HEK293 (cell line): ENCODE measurements around the gene ACYP1.
"Not testable (repeated sequence)": the region's sequence is repeated elsewhere in the genome, so short reads cannot be mapped to it uniquely, and the experiment has no call there.

Source experiments
- CTCF ChIA-PET: fragments of 350-600 bp; formaldehyde crosslinking; extraction: SDS; loops from one replicate; lab custom pipeline; 2021; ENCODE audit warnings: antibody characterized with exemption; lab: Yijun Ruan, JAX
- POLR2A ChIA-PET: fragments of 300-600 bp; formaldehyde crosslinking; extraction: SDS; loops from one replicate; lab custom pipeline; 2020; ENCODE audit warnings: antibody characterized with exemption, inconsistent platforms; lab: Yijun Ruan, JAX
- H3K27ac ChIP-seq: fragments of 200-500 bp; sonication (Bioruptor generic); 2 replicates; pipeline ENCODE4 v1.5.1; 2014; ENCODE audit warnings: low read depth, low read length, control low read depth, inconsistent platforms; ENCODE audit errors: extremely low read depth
- H3K36me3 ChIP-seq, 2 experiments: fragments of 200-500 bp in 1 of 2; sonication (Bioruptor generic) in 1 of 2; 1 replicate in 1 of 2; 2 replicates in 1 of 2; pipeline ENCODE4 v1.5.1; 2014 to 2017; ENCODE audit warnings: inconsistent platforms in 2 of 2, low read length in 2 of 2; ENCODE audit not compliant: control insufficient read depth in 2 of 2, insufficient read depth in 1 of 2
- H3K4me1 ChIP-seq: fragments of 200-500 bp; sonication (Bioruptor generic); 2 replicates; pipeline ENCODE4 v1.5.1; 2014; ENCODE audit warnings: mild to moderate bottlenecking, low read length, inconsistent platforms; ENCODE audit not compliant: control insufficient read depth, insufficient read depth
- H3K4me3 ChIP-seq: 2 replicates; pipeline ENCODE4 v1.5.1; 2011; ENCODE audit warnings: low read depth, mild to moderate bottlenecking, control low read depth, low read length, moderate library complexity
- H3K9me3 ChIP-seq: fragments of 200-500 bp; sonication (Bioruptor generic); 2 replicates; pipeline ENCODE4 v1.5.1; 2014; ENCODE audit warnings: low read depth, low read length, inconsistent platforms; ENCODE audit not compliant: control insufficient read depth, insufficient read depth
- FEZF1 ChIP-seq: fragments of 450-650 bp; formaldehyde crosslinking; IDR thresholded peaks from 2 replicates; pipeline ENCODE4 v1.5.1; 2016; ENCODE audit warnings: missing biosample characterization, missing genetic modification characterization
- GLIS1 ChIP-seq: fragments of 450-650 bp; formaldehyde crosslinking; IDR thresholded peaks from 2 replicates; pipeline ENCODE4 v1.5.1; 2016; ENCODE audit warnings: missing biosample characterization, missing genetic modification characterization
- PRDM1 ChIP-seq: fragments of 450-650 bp; formaldehyde crosslinking; IDR thresholded peaks from 2 replicates; pipeline ENCODE4; 2016; ENCODE audit warnings: missing biosample characterization, missing genetic modification characterization
- WT1 ChIP-seq: fragments of 450-650 bp; formaldehyde crosslinking; IDR thresholded peaks from 2 replicates; pipeline ENCODE4 v1.5.1; 2016; ENCODE audit warnings: missing biosample characterization, missing genetic modification characterization
- ZBTB20 ChIP-seq: fragments of 450-650 bp; formaldehyde crosslinking; IDR thresholded peaks from 2 replicates; pipeline ENCODE4 v1.5.1; 2016; ENCODE audit warnings: missing biosample characterization, missing genetic modification characterization
- ZNF157 ChIP-seq: fragments of 450-650 bp; formaldehyde crosslinking; IDR thresholded peaks from 2 replicates; pipeline ENCODE4 v1.5.1; 2016; ENCODE audit warnings: missing biosample characterization, missing genetic modification characterization
- ZNF302 ChIP-seq: fragments of 450-650 bp; formaldehyde crosslinking; IDR thresholded peaks from 2 replicates; pipeline ENCODE4 v1.5.1; 2016; ENCODE audit warnings: missing biosample characterization, missing genetic modification characterization, low read depth
- ZNF37A ChIP-seq: fragments of 450-650 bp; IDR thresholded peaks from 2 replicates; pipeline ENCODE4 v1.5.1; 2018; ENCODE audit warnings: missing biosample characterization, missing genetic modification characterization
- ZNF394 ChIP-seq: fragments of 450-650 bp; formaldehyde crosslinking; IDR thresholded peaks from 2 replicates; pipeline ENCODE4 v1.5.1; 2016; ENCODE audit warnings: missing biosample characterization, missing genetic modification characterization, mild to moderate bottlenecking, moderate library complexity, borderline replicate concordance
- ZNF398 ChIP-seq: fragments of 450-650 bp; formaldehyde crosslinking; IDR thresholded peaks from 2 replicates; pipeline ENCODE4 v1.5.1; 2017; ENCODE audit warnings: missing biosample characterization, missing genetic modification characterization
- ZNF596 ChIP-seq: fragments of 450-650 bp; IDR thresholded peaks from 2 replicates; pipeline ENCODE4 v1.5.0; 2018; ENCODE audit warnings: missing biosample characterization, mild to moderate bottlenecking, missing genetic modification characterization, moderate library complexity
- ZNF623 ChIP-seq: fragments of 450-650 bp; formaldehyde crosslinking; IDR thresholded peaks from 2 replicates; pipeline ENCODE4 v1.5.1; 2016; ENCODE audit warnings: missing biosample characterization, missing genetic modification characterization
- ZNF660 ChIP-seq: fragments of 450-650 bp; IDR thresholded peaks from 2 replicates; pipeline ENCODE4 v1.5.1; 2018; ENCODE audit warnings: missing biosample characterization, mild to moderate bottlenecking, missing genetic modification characterization
- ZNF747 ChIP-seq: fragments of 450-650 bp; formaldehyde crosslinking; IDR thresholded peaks from 2 replicates; pipeline ENCODE4 v1.5.1; 2016; ENCODE audit warnings: missing biosample characterization, missing genetic modification characterization
- TF ChIP-seq, protein P1 (sequence below): fragments of 450-650 bp; formaldehyde crosslinking; conservative IDR thresholded peaks from 2 replicates; pipeline ENCODE4 v1.5.1; 2016; ENCODE audit warnings: low read depth, missing biosample characterization, missing genetic modification characterization

Gene ACYP1

GRCh38 chr14:75068294-75069120 is 4.7 kb upstream of the ACYP1 start (continued):
- no peak for TF ChIP-seq ZNF394 (tag by site-specific recombination)
- TF ChIP-seq ZNF747 (tag by site-specific recombination), result no peak
- TF ChIP-seq ZNF302 (tag by site-specific recombination), result no peak
- TF ChIP-seq, protein P1, sequence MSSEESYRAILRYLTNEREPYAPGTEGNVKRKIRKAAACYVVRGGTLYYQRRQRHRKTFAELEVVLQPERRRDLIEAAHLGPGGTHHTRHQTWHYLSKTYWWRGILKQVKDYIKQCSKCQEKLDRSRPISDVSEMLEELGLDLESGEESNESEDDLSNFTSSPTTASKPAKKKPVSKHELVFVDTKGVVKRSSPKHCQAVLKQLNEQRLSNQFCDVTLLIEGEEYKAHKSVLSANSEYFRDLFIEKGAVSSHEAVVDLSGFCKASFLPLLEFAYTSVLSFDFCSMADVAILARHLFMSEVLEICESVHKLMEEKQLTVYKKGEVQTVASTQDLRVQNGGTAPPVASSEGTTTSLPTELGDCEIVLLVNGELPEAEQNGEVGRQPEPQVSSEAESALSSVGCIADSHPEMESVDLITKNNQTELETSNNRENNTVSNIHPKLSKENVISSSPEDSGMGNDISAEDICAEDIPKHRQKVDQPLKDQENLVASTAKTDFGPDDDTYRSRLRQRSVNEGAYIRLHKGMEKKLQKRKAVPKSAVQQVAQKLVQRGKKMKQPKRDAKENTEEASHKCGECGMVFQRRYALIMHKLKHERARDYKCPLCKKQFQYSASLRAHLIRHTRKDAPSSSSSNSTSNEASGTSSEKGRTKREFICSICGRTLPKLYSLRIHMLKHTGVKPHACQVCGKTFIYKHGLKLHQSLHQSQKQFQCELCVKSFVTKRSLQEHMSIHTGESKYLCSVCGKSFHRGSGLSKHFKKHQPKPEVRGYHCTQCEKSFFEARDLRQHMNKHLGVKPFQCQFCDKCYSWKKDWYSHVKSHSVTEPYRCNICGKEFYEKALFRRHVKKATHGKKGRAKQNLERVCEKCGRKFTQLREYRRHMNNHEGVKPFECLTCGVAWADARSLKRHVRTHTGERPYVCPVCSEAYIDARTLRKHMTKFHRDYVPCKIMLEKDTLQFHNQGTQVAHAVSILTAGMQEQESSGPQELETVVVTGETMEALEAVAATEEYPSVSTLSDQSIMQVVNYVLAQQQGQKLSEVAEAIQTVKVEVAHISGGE (tag by site-specific recombination), result no peak
- TF ChIP-seq ZNF623 (tag by site-specific recombination), result no peak
- no peak for TF ChIP-seq GLIS1 (tag by site-specific recombination)
- TF ChIP-seq FEZF1, result no peak
- no peak for TF ChIP-seq ZBTB20
- TF ChIP-seq, all 188 proteins: peak for 10

DNA sequence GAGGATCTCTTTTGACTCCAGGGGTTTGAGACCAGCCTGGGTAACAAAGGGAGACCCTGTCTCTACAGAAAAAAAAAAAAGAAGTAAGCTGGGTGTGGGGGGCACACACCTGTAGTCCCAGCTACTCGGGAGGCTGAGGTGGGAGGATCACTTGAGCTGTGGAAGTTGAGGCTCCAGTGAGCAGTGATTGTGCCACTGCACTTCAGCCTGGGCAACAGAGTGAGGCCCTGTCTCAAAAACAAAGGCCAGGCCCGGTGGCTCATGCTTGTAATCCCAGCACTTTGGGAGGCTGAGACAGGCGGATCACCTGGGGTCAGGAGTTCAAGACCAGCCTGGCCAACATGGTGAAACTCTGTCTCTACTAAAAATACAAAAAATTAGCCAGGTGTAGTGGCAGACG is 3.9 kb upstream of the ACYP1 start:
- POLR2A ChIA-PET, result not testable (repeated sequence)
- CTCF ChIA-PET, result interaction anchor here (0.7 to 1.3 kb wide), 2 partner anchors 11 to 127 kb away, joined by 3 to 4 read pairs; no protein-coding TSS in a partner anchor

DNA sequence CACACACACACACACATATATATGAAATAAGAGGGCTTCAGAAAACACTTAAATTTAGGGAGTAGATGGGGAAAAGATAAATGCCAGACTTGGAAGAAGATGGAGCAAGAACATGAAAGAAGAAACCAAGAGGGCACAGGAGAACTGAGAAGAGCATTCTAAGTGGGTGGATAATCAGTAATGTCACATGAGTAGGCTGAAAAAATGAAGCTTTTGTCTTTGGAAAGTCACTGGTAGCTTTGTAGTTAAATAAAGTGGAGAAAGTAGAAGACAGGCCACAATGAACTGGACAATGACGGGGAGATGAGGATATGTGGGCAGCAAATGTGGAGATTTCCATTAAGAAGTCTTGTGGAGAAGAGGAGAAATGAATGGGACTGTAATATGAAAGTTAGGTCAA is 3.4 kb upstream of the ACYP1 start:
- Histone ChIP-seq H3K27ac (no peak overlapping the region), H3K4me3 (no peak overlapping the region), H3K4me1 (peaks cover 5% of the 10 kb centered on the region), H3K36me3 (no peaks in the 10 kb centered on the region), H3K9me3 (no peaks in the 10 kb centered on the region)
- CTCF ChIA-PET, result interaction anchor here (1.3 kb wide), 1 partner anchor 127 kb away, joined by 4 read pairs; no protein-coding TSS in a partner anchor
- TF ChIP-seq ZNF660 (0 out of 2 replicates have a peak, but pooled peaks have one; percentile 40), ZNF37A (tag by site-specific recombination) (no peak), ZNF398 (tag by site-specific recombination) (no peak), ZNF596 (tag by site-specific recombination) (no peak), ZNF157 (no peak), PRDM1 (tag by site-specific recombination) (peak; percentile 58; the same call in 1 of the 2 replicates), WT1 (tag by site-specific recombination) (no peak)
- POLR2A ChIA-PET, result no interaction called here

More for the DNA sequence above, 3.9 kb upstream of the ACYP1 start:
- not testable (repeated sequence) for H3K4me1 ChIP-seq, H3K4me3 ChIP-seq, H3K36me3 ChIP-seq, H3K27ac ChIP-seq, H3K9me3 ChIP-seq
